ENCODE results near the gene TRIO. TPM values are rescaled to one million over a fixed set of nuclear protein-coding genes. Genes with fewer than 3 reads are reported as not detected.

Gene TRIO
- total and polyA plus RNA-seq, 4 experiments from 2014 or later = 0.09 to 11.5 (median 9.7) TPM; not detected in 1

DNA sequence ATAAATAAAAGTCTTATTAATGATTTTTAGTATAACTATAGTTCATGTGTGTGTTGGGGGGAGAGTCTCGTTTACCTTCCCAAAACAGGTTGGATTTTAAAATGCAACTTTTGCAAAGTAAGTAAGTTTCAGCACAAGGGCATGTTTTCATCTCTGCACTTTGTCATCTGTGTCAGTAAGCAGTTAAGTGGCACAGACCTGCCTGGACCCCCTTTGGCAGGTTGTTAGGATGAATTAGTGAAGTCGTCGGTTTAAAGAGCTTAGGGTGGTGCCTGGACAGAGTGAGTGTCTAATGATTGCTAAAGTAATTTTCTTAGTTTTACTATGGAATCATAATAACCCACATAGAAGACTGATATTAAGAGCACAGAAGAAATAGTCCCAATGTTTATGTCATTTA is 74.9 kb downstream of the TRIO start:
- peaks cover 0 to 4% (median under 1%) of the 10 kb centered on the region in 4 donors for H3K4me1 Mint-ChIP-seq
- intact Hi-C loops (cut with micrococcal nuclease) = no loop called here
- CTCF ChIA-PET (ENCODE audit: partially characterized antibody) = no interaction called here
- Histone ChIP-seq H3K4me1 (ENCODE audit: insufficient read depth, low read length) (no peaks in the 10 kb centered on the region), H3K4me3 (ENCODE audit: low read length in 2 of 2) (no peak overlapping the region), H3K27ac (ENCODE audit: low read depth, low read length) (no peak overlapping the region), H3K36me3 (ENCODE audit: insufficient read depth, low read length) (no peaks in the 10 kb centered on the region), H3K9me3 (ENCODE audit: control insufficient read depth in 1 of 2, low read length in 2 of 2) (no peaks in the 10 kb centered on the region), H3K27me3 (ENCODE audit: insufficient read depth, low read length) (no peaks in the 10 kb centered on the region)
- H3K9me3 Mint-ChIP-seq = peaks cover 0 to 7% (median 0%) of the 10 kb centered on the region in 8 donors
- no peaks in the 10 kb centered on the region for H3K36me3 Mint-ChIP-seq
- POLR2A ChIA-PET (ENCODE audit: partially characterized antibody) = no interaction called here
- H3K27me3 Mint-ChIP-seq = peaks cover 16 to 18% of the 10 kb centered on the region in 2 donors
- peak overlapping the region in 1 of 8 donors; percentile 7 for H3K4me3 Mint-ChIP-seq
- H3K27ac Mint-ChIP-seq = peak overlapping the region in 1 of 7 donors; percentile 25
- no peak for DNase-seq

DNA sequence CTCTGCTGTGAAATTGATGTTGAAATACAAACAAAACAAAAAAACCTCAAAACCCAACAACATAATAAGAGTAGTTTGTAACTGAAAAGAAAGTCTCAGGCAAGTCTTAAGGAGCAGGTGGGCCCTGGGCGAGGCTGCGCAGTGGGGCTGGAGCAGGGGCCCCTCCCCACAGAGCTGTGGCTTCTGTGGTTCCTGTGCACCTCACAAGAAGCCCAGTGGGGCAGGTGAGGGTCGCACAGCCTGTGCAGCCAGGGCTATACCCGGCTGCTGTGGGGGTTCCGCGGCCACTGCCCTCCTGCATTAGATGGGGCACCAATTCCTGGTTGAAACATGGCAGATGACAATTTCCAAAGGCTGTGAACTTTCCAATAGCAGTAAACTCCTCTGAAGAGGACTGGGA is 75.3 kb downstream of the TRIO start:
- intact Hi-C loops (cut with micrococcal nuclease) = no loop called here
- peaks cover 19 to 22% of the 10 kb centered on the region in 2 donors for H3K27me3 Mint-ChIP-seq

DNA sequence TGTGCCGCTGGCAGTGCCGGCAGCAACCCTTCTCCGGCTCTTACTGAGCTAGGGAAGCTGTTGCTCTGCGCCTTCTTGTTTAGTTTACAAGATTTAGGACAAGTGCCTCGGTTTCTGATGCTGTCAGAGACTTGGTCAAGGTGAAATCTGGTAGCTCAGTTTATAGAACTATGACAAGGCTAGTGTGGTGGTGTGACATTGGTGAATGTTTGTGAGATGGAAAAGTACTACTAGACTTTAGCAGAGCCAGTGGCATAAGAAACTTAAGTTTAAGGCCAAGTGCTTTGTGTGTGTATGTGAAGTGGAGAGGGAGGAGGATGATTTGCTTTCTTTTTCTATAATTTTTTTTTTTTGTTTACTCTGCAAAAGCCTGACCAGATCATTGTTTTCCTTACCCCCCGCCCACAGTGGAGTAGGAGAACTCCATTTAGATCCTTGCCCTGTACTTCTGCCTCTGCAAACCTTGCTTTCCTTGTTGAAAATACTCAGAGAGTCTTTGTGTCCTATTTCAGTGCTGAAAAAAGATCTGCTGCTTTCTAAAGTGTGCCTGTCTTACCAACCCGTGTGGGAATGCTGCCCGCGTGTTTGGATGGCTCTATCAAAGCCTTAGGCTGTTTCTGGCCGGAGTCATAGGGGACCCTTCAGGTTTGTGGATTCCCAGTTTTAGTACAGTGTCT is 75.9 kb downstream of the TRIO start:
- intact Hi-C loops (cut with micrococcal nuclease) = no loop called here
- CTCF ChIA-PET (ENCODE audit: partially characterized antibody) = no interaction called here
- no peak for DNase-seq
- Histone ChIP-seq H3K4me1 (ENCODE audit: insufficient read depth, low read length) (no peaks in the 10 kb centered on the region), H3K36me3 (ENCODE audit: insufficient read depth, low read length) (no peaks in the 10 kb centered on the region), H3K9me3 (ENCODE audit: control insufficient read depth in 1 of 2, low read length in 2 of 2) (no peaks in the 10 kb centered on the region), H3K27ac (ENCODE audit: low read depth, low read length) (no peak overlapping the region), H3K4me3 (ENCODE audit: low read length in 2 of 2) (no peak overlapping the region), H3K27me3 (ENCODE audit: insufficient read depth, low read length) (peaks cover 3% of the 10 kb centered on the region)
- no peaks in the 10 kb centered on the region for H3K36me3 Mint-ChIP-seq
- H3K27me3 Mint-ChIP-seq = peaks cover 19 to 22% of the 10 kb centered on the region in 2 donors
- peaks cover 0 to 5% (median 2%) of the 10 kb centered on the region in 4 donors for H3K4me1 Mint-ChIP-seq
- H3K27ac Mint-ChIP-seq = no peak overlapping the region
- POLR2A ChIA-PET (ENCODE audit: partially characterized antibody) = no interaction called here
- peaks cover 0 to 7% (median 0%) of the 10 kb centered on the region in 8 donors for H3K9me3 Mint-ChIP-seq
- H3K4me3 Mint-ChIP-seq = no peak overlapping the region

More for the DNA sequence above, 75.3 kb downstream of the TRIO start:
- Histone ChIP-seq H3K4me3 (ENCODE audit: low read length in 2 of 2) (no peak overlapping the region), H3K27ac (ENCODE audit: low read depth, low read length) (no peak overlapping the region), H3K4me1 (ENCODE audit: insufficient read depth, low read length) (no peaks in the 10 kb centered on the region), H3K9me3 (ENCODE audit: control insufficient read depth in 1 of 2, low read length in 2 of 2) (no peaks in the 10 kb centered on the region), H3K27me3 (ENCODE audit: insufficient read depth, low read length) (peaks cover 3% of the 10 kb centered on the region), H3K36me3 (ENCODE audit: insufficient read depth, low read length) (no peaks in the 10 kb centered on the region)
- CTCF ChIA-PET (ENCODE audit: partially characterized antibody) = no interaction called here
- H3K27ac Mint-ChIP-seq = peak overlapping the region in 1 of 7 donors; percentile 1
- POLR2A ChIA-PET (ENCODE audit: partially characterized antibody) = no interaction called here
- no peaks in the 10 kb centered on the region for H3K36me3 Mint-ChIP-seq
- peaks cover 0 to 7% (median 0%) of the 10 kb centered on the region in 8 donors for H3K9me3 Mint-ChIP-seq
- H3K4me1 Mint-ChIP-seq = peaks cover 0 to 5% (median 2%) of the 10 kb centered on the region in 4 donors
- peak overlapping the region in 1 of 8 donors; percentile 16 for H3K4me3 Mint-ChIP-seq
- no peak for DNase-seq

DNA sequence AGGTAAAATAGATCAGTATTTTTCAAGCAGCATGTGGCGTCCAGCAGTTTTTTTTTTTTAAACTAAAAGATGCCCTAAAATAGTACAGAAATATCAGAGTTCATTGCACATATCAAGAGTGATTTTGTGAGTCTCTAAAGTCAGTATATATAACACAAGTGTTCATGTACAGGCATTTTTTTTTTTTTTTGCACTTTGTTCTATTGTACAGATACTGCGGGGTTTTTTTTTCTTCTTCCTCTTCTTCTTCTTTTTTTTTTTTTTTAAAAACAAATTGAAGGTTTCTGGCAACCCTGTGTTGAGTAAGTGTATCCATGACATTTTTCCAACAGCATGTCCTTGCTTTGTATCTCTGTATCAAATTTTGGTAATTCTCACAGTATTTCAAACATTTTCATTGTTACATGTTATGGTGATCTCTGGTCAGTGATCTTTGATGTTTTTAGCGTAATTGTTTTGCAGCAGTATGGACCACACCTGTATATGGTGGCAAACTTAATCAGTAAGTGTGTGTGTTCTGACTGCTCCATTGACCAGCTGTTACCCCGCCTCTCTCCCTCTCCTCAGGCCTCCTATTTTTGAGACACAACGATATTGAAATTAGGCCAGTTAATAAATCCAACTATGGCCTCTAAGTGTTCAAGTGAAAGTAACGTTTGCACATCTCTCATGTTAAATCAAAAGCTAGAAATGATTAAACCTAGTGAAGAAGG is 76.8 kb downstream of the TRIO start:
- Mint-ChIP-seq H3K9me3 (peaks cover 0 to 7% (median 0%) of the 10 kb centered on the region in 8 donors), H3K27me3 (peaks cover 23% of the 10 kb centered on the region in 2 donors), H3K36me3 (no peaks in the 10 kb centered on the region), H3K4me3 (no peak overlapping the region), H3K27ac (peak overlapping the region in 1 of 7 donors; percentile 84), H3K4me1 (peaks cover 0 to 5% (median 2%) of the 10 kb centered on the region in 4 donors)
- intact Hi-C loops (cut with micrococcal nuclease) = no loop called here
- H3K36me3 ChIP-seq (ENCODE audit: insufficient read depth, low read length) = no peaks in the 10 kb centered on the region
- no peaks in the 10 kb centered on the region for H3K9me3 ChIP-seq (ENCODE audit: control insufficient read depth in 1 of 2, low read length in 2 of 2)
- ChIA-PET CTCF (ENCODE audit: partially characterized antibody) (no interaction called here), POLR2A (ENCODE audit: partially characterized antibody) (no interaction called here)
- H3K27me3 ChIP-seq (ENCODE audit: insufficient read depth, low read length) = peaks cover 3% of the 10 kb centered on the region
- no peak for DNase-seq
- H3K4me3 ChIP-seq (ENCODE audit: low read length in 2 of 2) = no peak overlapping the region
- H3K27ac ChIP-seq (ENCODE audit: low read depth, low read length) = no peak overlapping the region
- H3K4me1 ChIP-seq (ENCODE audit: insufficient read depth, low read length) = no peaks in the 10 kb centered on the region

DNA sequence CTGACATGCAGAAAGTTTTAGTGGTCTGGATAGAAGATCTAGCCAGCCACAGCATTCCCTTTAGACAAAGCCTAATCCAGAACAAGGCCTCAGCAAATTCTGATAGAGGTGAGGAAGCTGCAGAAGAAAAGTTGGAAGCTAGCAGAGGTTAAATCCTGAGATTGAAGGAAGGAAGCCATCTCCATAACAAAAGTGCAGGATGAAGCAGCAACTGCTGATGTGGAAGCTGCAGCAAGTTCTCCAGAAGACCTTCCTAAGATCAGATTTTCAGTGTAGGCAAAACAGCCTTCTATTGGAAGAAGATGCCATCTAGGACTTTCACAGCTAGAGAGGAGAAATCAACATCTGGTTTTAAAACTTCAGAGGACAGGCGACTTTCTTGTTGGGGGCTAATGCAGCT is 77.5 kb downstream of the TRIO start:
- Histone ChIP-seq H3K4me1 (ENCODE audit: insufficient read depth, low read length) (no peaks in the 10 kb centered on the region), H3K36me3 (ENCODE audit: insufficient read depth, low read length) (no peaks in the 10 kb centered on the region), H3K27ac (ENCODE audit: low read depth, low read length) (no peak overlapping the region), H3K4me3 (ENCODE audit: low read length in 2 of 2) (no peak overlapping the region), H3K9me3 (ENCODE audit: control insufficient read depth in 1 of 2, low read length in 2 of 2) (no peaks in the 10 kb centered on the region), H3K27me3 (ENCODE audit: insufficient read depth, low read length) (peaks cover 3% of the 10 kb centered on the region)
- Mint-ChIP-seq H3K27me3 (peaks cover 24% of the 10 kb centered on the region in 2 donors), H3K36me3 (no peaks in the 10 kb centered on the region), H3K4me1 (peaks cover 0 to 5% (median 2%) of the 10 kb centered on the region in 4 donors), H3K27ac (no peak overlapping the region), H3K9me3 (peaks cover 0 to 7% (median 0%) of the 10 kb centered on the region in 8 donors), H3K4me3 (no peak overlapping the region)
- intact Hi-C loops (cut with micrococcal nuclease) = no loop called here
- CTCF ChIA-PET (ENCODE audit: partially characterized antibody) = no interaction called here
- POLR2A ChIA-PET (ENCODE audit: partially characterized antibody) = no interaction called here
- DNase-seq = no peak

DNA sequence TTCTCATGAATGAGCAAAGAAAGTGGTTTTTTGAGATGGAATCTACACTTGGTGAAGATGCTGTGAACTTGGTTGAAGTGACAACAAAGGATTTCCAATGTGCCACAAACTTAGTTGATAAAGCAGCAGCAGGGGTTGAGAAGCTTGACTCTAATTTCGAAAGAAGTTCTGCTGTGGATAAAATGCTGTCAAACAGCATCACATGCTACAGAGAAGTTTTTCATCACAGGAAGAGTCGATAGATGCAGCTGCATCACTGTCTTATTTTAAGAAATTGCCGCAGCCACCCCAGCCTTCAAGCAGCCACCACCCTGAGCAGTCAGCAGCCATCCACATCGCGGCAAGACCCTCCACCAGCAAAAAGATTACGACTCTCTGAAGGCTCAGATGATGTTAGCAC is 78.6 kb downstream of the TRIO start:
- no peaks in the 10 kb centered on the region for H3K36me3 ChIP-seq (ENCODE audit: insufficient read depth, low read length)
- no peaks in the 10 kb centered on the region for H3K9me3 ChIP-seq (ENCODE audit: control insufficient read depth in 1 of 2, low read length in 2 of 2)
- no peak overlapping the region for H3K4me3 ChIP-seq (ENCODE audit: low read length in 2 of 2)
- no peaks in the 10 kb centered on the region for H3K4me1 ChIP-seq (ENCODE audit: insufficient read depth, low read length)
- ChIA-PET POLR2A (ENCODE audit: partially characterized antibody) (no interaction called here), CTCF (ENCODE audit: partially characterized antibody) (no interaction called here)
- Mint-ChIP-seq H3K27ac (no peak overlapping the region), H3K27me3 (peaks cover 19 to 22% of the 10 kb centered on the region in 2 donors), H3K4me1 (peaks cover 0 to 5% (median 2%) of the 10 kb centered on the region in 4 donors), H3K4me3 (no peak overlapping the region), H3K9me3 (peaks cover 0 to 7% (median 1%) of the 10 kb centered on the region in 8 donors), H3K36me3 (no peaks in the 10 kb centered on the region)
- H3K27ac ChIP-seq (ENCODE audit: low read depth, low read length) = no peak overlapping the region
- intact Hi-C loops (cut with micrococcal nuclease) = no loop called here
- no peak for DNase-seq
- peaks cover 3% of the 10 kb centered on the region for H3K27me3 ChIP-seq (ENCODE audit: insufficient read depth, low read length)

DNA sequence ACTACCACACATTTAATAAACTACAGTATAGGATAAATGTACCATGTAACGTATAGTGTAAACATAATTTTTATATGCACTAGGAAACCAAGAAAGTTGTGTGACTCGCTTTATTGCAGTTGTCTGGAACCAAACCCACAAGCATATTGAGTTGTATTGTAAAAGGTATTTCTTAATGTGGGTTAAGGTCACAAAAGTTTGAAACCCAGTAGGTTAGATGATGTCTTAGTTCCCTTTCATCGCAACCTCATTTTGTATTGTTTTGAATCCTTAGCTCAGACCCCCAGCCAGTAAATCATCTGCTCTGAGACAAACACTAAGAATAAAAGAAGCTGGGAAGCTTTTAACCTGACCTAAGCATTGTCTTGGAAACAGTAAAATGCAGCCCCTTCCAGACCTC is 79.1 kb downstream of the TRIO start:
- Mint-ChIP-seq H3K27ac (no peak overlapping the region), H3K4me1 (peaks cover 0 to 5% (median 2%) of the 10 kb centered on the region in 4 donors), H3K36me3 (no peaks in the 10 kb centered on the region), H3K27me3 (peaks cover 19 to 20% of the 10 kb centered on the region in 2 donors), H3K4me3 (no peak overlapping the region), H3K9me3 (peaks cover 0 to 7% (median 1%) of the 10 kb centered on the region in 8 donors)
- H3K4me1 ChIP-seq (ENCODE audit: insufficient read depth, low read length) = no peaks in the 10 kb centered on the region
- no peak for DNase-seq
- no peak overlapping the region for H3K4me3 ChIP-seq (ENCODE audit: low read length in 2 of 2)
- peaks cover 3% of the 10 kb centered on the region for H3K27me3 ChIP-seq (ENCODE audit: insufficient read depth, low read length)
- H3K27ac ChIP-seq (ENCODE audit: low read depth, low read length) = no peak overlapping the region
- intact Hi-C loops (cut with micrococcal nuclease) = no loop called here
- CTCF ChIA-PET (ENCODE audit: partially characterized antibody) = no interaction called here
- no peaks in the 10 kb centered on the region for H3K9me3 ChIP-seq (ENCODE audit: control insufficient read depth in 1 of 2, low read length in 2 of 2)
- POLR2A ChIA-PET (ENCODE audit: partially characterized antibody) = no interaction called here
- H3K36me3 ChIP-seq (ENCODE audit: insufficient read depth, low read length) = no peaks in the 10 kb centered on the region

Data from CD4-positive, alpha-beta memory T cell (primary cell).